Measurements from ENCODE around the gene SRP14.

Gene SRP14

DNA sequence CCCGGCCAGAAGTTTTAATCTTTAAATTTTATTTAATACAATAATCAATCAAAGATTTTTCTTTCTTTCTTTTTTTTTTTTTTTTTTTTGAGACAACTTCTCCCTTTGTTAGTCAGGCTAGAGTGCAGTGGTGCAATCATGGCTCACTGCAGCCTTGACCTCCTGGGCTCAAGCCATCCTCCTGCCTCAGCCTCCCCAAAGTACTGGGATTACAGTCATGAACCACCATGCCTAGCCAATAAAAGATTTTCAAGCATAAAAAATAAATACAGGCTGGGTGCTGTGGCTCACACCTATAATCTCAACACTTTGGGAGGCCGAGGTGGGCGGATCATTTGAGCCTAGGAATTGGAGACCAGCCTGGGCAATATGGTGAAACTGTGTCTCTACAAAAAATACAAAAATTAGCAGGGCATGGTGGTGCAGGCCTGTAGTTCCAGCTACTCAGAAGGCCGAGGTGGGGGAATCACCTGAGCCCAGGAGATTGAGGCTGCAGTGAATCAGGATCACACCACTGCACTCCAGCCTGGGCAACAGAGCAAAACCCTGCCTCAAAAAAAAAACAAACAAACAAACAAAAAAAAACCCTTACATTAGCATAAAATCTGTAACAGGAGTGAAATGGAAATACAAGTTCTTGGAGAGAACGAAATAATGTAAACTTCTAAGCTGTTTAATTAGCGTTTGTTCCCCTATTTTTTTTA lies 29.1 kb upstream of the SRP14 start:
- no peak for DNase-seq (ENCODE audit: low read depth, low spot score)

DNA sequence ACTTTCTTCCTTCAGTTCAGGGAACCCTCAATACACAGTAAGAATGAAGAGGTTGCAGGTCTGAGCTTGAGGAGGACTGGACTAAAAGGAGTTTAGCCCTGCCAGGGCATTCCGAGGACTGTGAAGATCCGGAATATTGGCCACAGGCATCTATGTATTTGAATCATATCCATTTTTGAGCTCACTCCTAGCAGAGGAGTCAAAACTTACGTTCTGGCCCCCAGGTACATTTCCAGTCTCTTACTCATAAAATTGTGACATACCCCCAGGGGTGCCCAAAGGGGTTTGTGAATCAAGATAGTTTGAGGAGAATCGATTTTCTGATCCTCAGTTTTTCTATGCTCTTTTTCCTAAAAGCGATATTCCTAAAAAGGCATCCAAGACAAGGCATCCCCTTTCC lies 27.6 kb upstream of the SRP14 start:
- DNase-seq (ENCODE audit: low read depth, low spot score), result no peak

GRCh38 chr15:40065166-40065565 lies 26.2 kb upstream of the SRP14 start:
- no peak for DNase-seq (ENCODE audit: low read depth, low spot score)

- no peak for DNase-seq (ENCODE audit: low read depth, low spot score)
Observed at GRCh38 chr15:40064231-40064894, 25.4 kb upstream of the SRP14 start.

DNA sequence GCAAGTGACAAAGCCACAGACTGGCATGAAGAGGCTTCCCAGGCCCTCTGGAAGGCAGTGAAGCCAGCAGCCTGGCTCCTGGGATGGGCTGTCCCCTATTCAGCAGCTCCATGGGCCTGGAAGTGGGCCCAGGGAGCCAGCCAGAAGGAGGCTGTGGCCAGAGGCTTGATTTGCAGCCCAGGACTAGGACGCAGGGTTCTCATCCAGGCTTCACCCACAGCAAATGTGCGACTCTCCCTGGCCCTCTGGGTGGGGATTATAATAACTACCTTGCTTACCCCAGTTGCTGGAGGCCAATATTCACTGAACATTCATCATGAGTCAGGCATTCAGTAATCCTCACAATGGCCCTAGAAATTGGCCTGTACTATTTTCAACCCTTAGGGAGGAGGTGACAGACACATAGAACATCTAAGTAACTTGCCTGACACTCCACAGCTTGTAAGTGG lies 24.6 kb upstream of the SRP14 start:
- DNase-seq (ENCODE audit: low read depth, low spot score), result no peak

DNA sequence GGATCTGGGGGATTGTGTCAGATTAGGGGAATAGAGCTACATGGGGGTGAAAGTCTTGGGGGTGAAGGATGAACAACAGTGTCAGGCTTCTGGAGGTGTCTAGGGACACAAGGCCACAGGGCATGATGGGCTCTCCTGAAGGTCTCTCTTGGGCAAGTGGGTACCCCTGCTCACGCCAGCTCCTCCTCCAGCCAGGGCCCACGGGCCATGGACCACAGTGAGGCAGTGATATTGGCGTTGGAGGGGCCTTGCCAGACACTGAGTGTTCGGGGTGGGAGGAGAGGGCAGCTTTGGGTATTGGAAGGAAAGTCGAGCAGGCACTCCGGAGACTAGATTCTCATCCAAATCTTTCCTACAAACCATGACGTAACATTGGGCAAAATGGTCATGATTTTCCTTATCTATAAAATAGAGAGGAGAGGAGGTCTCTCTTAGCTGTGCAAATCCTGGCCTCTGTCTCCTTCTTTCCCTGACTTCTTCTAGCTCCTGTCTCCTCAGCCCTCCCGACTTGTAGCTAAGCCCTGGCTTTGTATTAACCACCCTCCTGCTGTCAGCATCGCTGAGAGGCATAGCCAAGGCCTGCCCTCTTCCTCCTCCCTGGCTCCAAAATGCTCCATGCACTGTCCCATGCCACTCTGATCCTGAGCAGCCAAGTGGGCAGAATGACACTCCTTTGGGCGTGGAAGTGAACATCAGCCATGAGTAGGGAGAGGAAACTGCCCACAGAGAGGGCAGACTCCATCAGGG lies 24.0 kb upstream of the SRP14 start:
- no peak for DNase-seq (ENCODE audit: low read depth, low spot score)

DNA sequence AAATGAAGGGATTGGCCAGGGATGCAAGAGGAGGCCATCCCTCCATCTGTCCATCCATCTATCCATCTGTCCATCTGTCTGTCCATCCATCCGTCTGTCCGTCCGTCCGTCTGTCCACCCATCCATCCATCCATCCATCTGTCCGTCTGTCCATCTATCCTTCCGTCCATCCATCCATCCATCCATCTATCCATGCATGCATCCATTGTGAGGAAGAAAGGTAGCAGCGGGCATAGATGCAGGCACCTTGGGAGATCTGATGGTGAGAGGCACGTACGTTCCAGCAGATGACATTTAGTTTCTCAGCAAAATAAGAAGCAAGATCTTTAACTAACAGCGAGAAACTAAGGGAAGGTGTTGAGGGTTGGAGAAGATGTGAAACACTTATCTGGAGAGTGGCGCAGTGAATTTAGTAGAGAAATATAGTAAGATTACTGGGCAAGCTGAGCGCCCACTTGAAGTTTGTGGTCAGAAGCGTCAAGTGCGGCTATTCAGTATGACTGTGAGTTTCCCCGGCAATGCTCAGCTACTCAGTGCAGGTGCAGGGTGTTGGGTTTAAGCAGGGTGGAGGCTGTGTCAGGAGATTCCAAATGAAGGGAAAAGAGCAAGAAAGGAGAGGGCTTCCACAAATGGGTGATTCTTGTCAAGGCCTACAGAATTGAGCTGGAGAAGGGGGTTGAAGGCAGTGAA lies 22.4 kb upstream of the SRP14 start:
- DNase-seq (ENCODE audit: low read depth, low spot score), result no peak

- DNase-seq (ENCODE audit: low read depth, low spot score), result no peak
Observed at GRCh38 chr15:40060236-40060961, 21.4 kb upstream of the SRP14 start.

- no peak for DNase-seq (ENCODE audit: low read depth, low spot score)
Observed at GRCh38 chr15:40059821-40060220, 20.8 kb upstream of the SRP14 start.

DNA sequence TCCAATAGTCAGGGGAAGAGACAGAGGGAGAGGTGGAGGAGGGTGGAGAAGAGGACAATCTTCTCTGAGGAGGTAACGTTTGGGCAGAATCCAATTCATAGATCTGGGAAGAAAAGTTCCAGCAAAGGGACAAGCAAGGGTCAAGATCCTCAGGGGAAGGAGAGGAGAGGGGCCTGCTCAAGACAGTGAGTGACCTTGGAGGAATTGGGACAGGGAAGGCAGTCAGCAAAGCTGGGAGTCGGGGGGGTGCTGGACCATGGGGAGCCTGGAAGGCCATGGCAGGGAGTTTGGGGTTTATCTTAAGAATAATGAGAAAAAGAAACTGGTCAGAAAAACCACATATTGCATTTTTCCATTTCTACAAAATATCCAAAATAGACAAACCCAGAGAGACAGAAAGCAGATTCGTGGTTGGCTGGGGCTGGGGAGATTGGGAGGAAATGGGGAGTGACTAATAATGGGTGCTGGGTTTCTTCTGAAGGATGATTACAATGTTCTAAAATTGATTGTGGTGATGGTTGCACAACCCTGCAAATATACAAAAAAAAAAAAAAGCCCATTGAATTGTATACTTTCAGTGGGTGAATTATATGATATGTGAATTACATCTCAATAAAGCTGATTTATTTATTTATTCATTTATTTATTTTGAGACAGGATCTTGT lies 19.6 kb upstream of the SRP14 start:
- no peak for DNase-seq (ENCODE audit: low read depth, low spot score)

DNA sequence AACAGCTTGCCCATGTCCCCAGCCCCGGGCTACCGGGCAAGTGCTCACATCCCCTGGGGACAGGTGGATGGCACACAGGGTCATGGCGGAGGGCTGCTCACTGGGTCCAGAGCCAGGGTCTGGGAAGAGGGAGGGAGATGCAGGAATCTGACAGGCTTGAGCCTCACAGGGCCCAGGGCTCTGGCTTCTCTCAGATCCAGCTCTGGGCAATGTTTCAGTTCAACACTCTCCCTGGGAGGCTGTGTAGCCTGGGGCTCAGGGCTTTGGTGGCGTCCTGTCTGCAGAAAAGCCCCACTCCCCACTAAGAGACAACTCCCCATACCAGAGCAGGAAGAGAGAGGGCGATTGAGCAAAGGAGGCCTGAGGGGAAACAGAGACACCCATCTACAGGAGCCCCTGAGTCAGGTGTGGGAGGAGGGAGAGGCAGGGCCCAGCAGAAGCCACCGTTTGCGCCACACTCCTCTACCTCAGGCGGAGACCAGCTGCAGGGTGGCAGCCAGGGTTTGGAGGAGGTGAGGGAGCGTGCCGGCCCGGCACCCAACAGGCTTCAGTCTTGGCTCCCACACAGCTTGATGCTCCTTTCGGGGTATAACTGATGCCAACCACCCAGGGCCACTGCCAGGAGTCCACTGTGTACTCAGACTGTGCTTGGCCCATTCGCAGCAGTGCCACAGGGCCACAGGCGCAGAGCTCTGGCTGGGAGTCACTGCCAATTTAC lies 16.8 kb upstream of the SRP14 start:
- DNase-seq (ENCODE audit: low read depth, low spot score), result no peak

GRCh38 chr15:40054855-40055575 lies 16.0 kb upstream of the SRP14 start:
- DNase-seq (ENCODE audit: low read depth, low spot score), result no peak

DNA sequence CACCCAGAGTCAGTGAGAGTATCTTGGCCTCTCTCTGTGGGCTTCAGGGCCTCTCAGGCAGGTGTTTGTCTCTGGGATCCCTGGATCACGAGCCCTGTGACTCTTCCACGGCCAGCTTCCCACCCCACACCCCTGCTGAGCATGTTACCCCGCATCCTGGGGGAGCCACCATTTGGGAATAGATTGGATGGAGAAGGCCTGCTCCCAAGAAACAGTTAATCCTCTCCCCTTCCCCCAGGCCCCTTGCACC lies 15.5 kb upstream of the SRP14 start:
- no peak for DNase-seq (ENCODE audit: low read depth, low spot score)

GRCh38 chr15:40053831-40054604 lies 15.0 kb upstream of the SRP14 start:
- DNase-seq (ENCODE audit: low read depth, low spot score), result no peak

- DNase-seq (ENCODE audit: low read depth, low spot score), result no peak
Observed at GRCh38 chr15:40053079-40053830, 14.3 kb upstream of the SRP14 start.

GRCh38 chr15:40052604-40053003 lies 13.6 kb upstream of the SRP14 start:
- no peak for DNase-seq (ENCODE audit: low read depth, low spot score)

GRCh38 chr15:40051616-40052415 lies 12.8 kb upstream of the SRP14 start:
- no peak for DNase-seq (ENCODE audit: low read depth, low spot score)

Data from activated CD4-positive, CD25-positive, alpha-beta regulatory T cell treated with anti-CD3 and anti-CD28 coated beads, Interleukin-2, amount 50 U/mL, for 16 hours (primary cell).